Measurements from ENCODE around the gene APBB2. TPM values are rescaled to one million over a fixed set of nuclear protein-coding genes. Genes with fewer than 3 reads are reported as not detected.

APBB2 gene
- total and polyA plus RNA-seq, 12 donors, result 5.2 to 35.4 (median 26.3) TPM

DNA sequence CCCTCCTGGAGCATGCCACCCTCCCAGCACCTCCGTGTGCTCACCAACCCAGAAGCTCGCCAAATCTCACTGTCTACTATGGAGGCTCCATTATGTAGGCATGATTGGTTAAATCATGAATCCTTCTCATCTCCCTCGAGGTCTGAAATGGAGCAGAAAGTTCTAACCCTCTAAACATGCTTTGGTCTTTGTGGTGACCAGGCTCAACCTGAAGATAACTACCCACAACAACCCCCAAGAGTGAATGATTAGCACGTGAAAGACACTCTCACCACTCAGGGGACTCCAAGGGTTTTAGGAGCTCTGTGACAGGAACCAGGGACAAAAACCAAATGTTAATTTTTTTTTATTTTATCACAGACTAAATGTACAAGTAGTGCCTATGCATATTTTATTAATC, 47.2 kb downstream of the APBB2 start:
- intact Hi-C loops (cut with DNase I), result no loop called here
- DNase-seq (no peak), ATAC-seq (no peak)
- H3K9me3 ChIP-seq, result no peaks in the 10 kb centered on the region
- no peak overlapping the region for H3K27ac ChIP-seq
- TF ChIP-seq, protein P1, sequence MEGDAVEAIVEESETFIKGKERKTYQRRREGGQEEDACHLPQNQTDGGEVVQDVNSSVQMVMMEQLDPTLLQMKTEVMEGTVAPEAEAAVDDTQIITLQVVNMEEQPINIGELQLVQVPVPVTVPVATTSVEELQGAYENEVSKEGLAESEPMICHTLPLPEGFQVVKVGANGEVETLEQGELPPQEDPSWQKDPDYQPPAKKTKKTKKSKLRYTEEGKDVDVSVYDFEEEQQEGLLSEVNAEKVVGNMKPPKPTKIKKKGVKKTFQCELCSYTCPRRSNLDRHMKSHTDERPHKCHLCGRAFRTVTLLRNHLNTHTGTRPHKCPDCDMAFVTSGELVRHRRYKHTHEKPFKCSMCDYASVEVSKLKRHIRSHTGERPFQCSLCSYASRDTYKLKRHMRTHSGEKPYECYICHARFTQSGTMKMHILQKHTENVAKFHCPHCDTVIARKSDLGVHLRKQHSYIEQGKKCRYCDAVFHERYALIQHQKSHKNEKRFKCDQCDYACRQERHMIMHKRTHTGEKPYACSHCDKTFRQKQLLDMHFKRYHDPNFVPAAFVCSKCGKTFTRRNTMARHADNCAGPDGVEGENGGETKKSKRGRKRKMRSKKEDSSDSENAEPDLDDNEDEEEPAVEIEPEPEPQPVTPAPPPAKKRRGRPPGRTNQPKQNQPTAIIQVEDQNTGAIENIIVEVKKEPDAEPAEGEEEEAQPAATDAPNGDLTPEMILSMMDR (IDR thresholded peaks at IDR 0.05), result no peak
- H3K27me3 ChIP-seq, result no peaks in the 10 kb centered on the region
- H3K4me3 ChIP-seq, result no peak overlapping the region
- peaks cover 0 to 9% (median 0%) of the 10 kb centered on the region in 9 donors for H3K36me3 ChIP-seq
- peaks cover 0 to 26% (median 8%) of the 10 kb centered on the region in 9 donors for H3K4me1 ChIP-seq
- 91 to 95% methylated on average over 4 of the region's 4 CpGs for WGBS, 2 donors

DNA sequence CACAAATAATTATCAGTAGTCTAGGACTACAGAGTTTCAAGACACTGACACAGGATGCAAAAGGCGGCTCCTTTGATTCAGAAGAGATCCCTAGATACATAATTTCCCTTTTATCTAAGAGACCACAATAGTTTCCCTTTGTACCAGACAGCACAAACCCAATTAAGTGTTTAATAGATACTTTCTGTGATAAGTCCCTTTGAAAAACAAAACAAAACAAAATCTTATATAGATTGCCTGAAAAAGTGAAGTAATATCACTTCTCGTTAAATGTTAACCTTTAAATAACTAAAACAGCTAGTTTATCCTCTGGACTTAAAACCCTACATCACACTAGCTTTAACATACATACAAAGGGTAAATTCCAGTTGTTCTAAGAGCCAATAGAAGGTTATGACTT, 49.9 kb downstream of the APBB2 start:
- no peak for DNase-seq
- WGBS, 2 donors, result 86 to 95% methylated on average over 2 of the region's 2 CpGs
- peaks cover 0 to 22% (median 11%) of the 10 kb centered on the region in 9 donors for H3K4me1 ChIP-seq
- no peaks in the 10 kb centered on the region for H3K9me3 ChIP-seq
- no peak overlapping the region for H3K27ac ChIP-seq
- H3K4me3 ChIP-seq, result no peak overlapping the region
- H3K27me3 ChIP-seq, result no peaks in the 10 kb centered on the region
- H3K36me3 ChIP-seq, result peaks cover 0 to 9% (median 0%) of the 10 kb centered on the region in 9 donors
- intact Hi-C loops (cut with DNase I), result no loop called here
- TF ChIP-seq, protein P1 (IDR thresholded peaks at IDR 0.05), result no peak
- ATAC-seq, result no peak

DNA sequence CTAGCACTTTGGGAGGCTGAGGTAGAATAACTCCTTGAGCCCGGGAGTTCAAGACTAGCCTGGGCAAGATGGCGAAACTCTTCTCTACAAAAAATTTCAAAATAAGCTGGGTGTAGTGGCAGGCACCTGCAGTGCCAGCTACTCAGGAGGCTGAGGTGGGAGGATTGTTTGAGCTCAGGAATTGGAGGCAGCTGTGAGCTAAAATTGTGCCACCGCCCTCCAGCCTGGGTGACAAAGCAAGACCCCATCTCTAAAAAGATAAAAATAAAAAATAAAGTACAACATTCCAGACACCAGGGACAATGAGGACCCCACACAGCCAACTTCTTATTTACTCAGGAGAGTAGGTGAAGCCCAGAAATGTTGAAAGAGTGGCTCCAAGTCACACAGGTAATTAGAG, 53.0 kb downstream of the APBB2 start:
- intact Hi-C loops (cut with DNase I), result no loop called here
- TF ChIP-seq, protein P1 (IDR thresholded peaks at IDR 0.05), result no peak
- 65 to 100% methylated on average over 3 of the region's 3 CpGs for WGBS, 2 donors

DNA sequence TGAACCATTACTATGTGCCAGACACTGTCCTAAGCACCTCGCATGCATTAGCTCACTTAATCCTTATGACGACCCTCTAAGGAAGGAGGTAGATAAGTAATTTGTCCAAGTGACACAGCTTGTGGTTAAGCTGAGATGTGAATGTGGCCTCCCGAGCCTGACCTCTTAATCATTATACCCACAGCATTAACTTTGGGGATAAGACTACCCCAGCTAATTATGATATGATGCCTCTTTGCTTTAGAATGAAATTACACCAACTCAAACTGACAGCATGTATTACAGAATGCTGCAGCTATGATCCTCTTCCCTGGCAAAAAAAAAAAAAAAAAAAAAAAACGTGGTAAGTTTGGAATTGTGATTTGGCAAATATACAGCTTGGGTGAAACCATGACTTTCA, 53.5 kb downstream of the APBB2 start:
- intact Hi-C loops (cut with DNase I), result no loop called here
- H3K4me1 ChIP-seq, result peaks cover 0 to 36% (median 18%) of the 10 kb centered on the region in 9 donors
- 84 to 88% methylated on average over 4 of the region's 4 CpGs for WGBS, 2 donors
- no peaks in the 10 kb centered on the region for H3K9me3 ChIP-seq
- H3K27me3 ChIP-seq, result no peaks in the 10 kb centered on the region
- peak overlapping the region in 2 of 10 donors; percentile 43 to 49 for H3K27ac ChIP-seq
- H3K36me3 ChIP-seq, result no peaks in the 10 kb centered on the region
- no peak for ATAC-seq
- DNase-seq, result no peak
- H3K4me3 ChIP-seq, result no peak overlapping the region
- TF ChIP-seq, protein P1 (IDR thresholded peaks at IDR 0.05), result no peak

More for the DNA sequence above, 53.0 kb downstream of the APBB2 start:
- ATAC-seq (no peak), DNase-seq (no peak)
- Histone ChIP-seq H3K27me3 (no peaks in the 10 kb centered on the region), H3K27ac (no peak overlapping the region), H3K4me1 (peaks cover 0 to 31% (median 16%) of the 10 kb centered on the region in 9 donors), H3K9me3 (no peaks in the 10 kb centered on the region), H3K36me3 (peaks cover 0 to 4% (median 0%) of the 10 kb centered on the region in 9 donors), H3K4me3 (no peak overlapping the region)

All from heart right ventricle (tissue), 16 donors.